ENCODE measurements around the gene NPLOC4. TPM values are rescaled to one million over a fixed set of nuclear protein-coding genes. Genes with fewer than 3 reads are reported as not detected.

The NPLOC4 gene
- total and polyA plus RNA-seq, 9 of the 15 experiments (the other 6 are each of a cell fraction or from before 2014, with no cell fraction given): 1.5 to 116 (median 64.5) TPM

- in situ Hi-C loops (cut with MboI): no loop called here
- Histone ChIP-seq H3K27ac (ENCODE audit: extremely low read depth, low read depth, low read length) (peak overlapping the region; percentile 29; the same call in 1 of the 3 replicates), H3K36me3 (ENCODE audit: control insufficient read depth, insufficient read depth, low read length) (peaks cover 97% of the 10 kb centered on the region), H3K4me2 (ENCODE audit: insufficient read depth, low read length) (no peak overlapping the region), H3K9ac (ENCODE audit: insufficient read depth in 1 of 2, low read depth in 2 of 2, low read length in 2 of 2) (peak overlapping the region in 1 of 2 experiments; percentile 79; a peak in 2 of 4 replicates), H3K9me3 (replicated peaks; ENCODE audit: control insufficient read depth, insufficient read depth, low read depth, low read length) (no peaks in the 10 kb centered on the region), H3K4me3 (no peak overlapping the region), H4K20me1 (replicated peaks; ENCODE audit: control insufficient read depth, insufficient read depth, low read length) (peaks cover 7% of the 10 kb centered on the region), H3K9me1 (ENCODE audit: control insufficient read depth, insufficient read depth, low read length) (no peaks in the 10 kb centered on the region), H3K4me1 (replicated peaks in 1 of 2; ENCODE audit: control insufficient read depth in 2 of 2, insufficient read depth in 2 of 2, low read length in 2 of 2) (peaks cover 10 to 21% of the 10 kb centered on the region in 2 experiments; a peak in 4 of 5 replicates), H3K27me3 (ENCODE audit: control insufficient read depth in 2 of 2, insufficient read depth in 2 of 2, low read length in 2 of 2) (no peaks in the 10 kb centered on the region), H3K79me2 (ENCODE audit: control insufficient read depth, insufficient read depth, low read length) (peaks cover 11% of the 10 kb centered on the region; the same call in 2 of the 3 replicates), H2AFZ (ENCODE audit: low read depth, low read length) (no peak overlapping the region)
- peak in 2 of 4 experiments; percentile 32 to 45 for DNase-seq (ENCODE audit: extremely low read depth in 1 of 4, low spot score in 3 of 4)
- ATAC-seq: peak; percentile 49
- POLR2A ChIA-PET: interaction anchor here (0.7 to 1.2 kb wide), 3 partner anchors 10 to 19 kb away, joined by 3 to 7 read pairs (median 3); no protein-coding TSS in a partner anchor
- WGBS (ENCODE audit: insufficient coverage, low coverage, missing lambda C conversion rate): 80% methylated on average over 6 of the region's 6 CpGs
- intact Hi-C loops (cut with micrococcal nuclease): no loop called here
- no peak for FAIRE-seq
- no TSS peak for BruUV-seq (replicated peaks)
- CTCF ChIA-PET (ENCODE audit: low intra/inter-chr PET ratio): no interaction called here
- TF ChIP-seq RBM39 (optimal IDR thresholded peaks at IDR 0.05; ENCODE audit: low read depth, low read length) (no peak), YY1 (IDR thresholded peaks at IDR 0.05; ENCODE audit: borderline replicate concordance in 1 of 3, control insufficient read depth in 1 of 3, extremely low read depth in 1 of 3, insufficient read depth in 3 of 3, insufficient read length in 1 of 3, insufficient replicate concordance in 2 of 3, low read depth in 1 of 3, low read length in 2 of 3) (no peak), ZNF830 (CRISPR knock-in tag; IDR thresholded peaks at IDR 0.05) (no peak), ZNF318 (IDR thresholded peaks at IDR 0.05; ENCODE audit: borderline replicate concordance in 1 of 2, low read depth in 1 of 2) (no peak), ETV5 (CRISPR knock-in tag; IDR thresholded peaks at IDR 0.05; ENCODE audit: low read depth) (no peak), JUN (IDR thresholded peaks at IDR 0.05; ENCODE audit: borderline replicate concordance, low read depth, low read length) (no peak), JUN (CRISPR knock-in tag; IDR thresholded peaks at IDR 0.05; ENCODE audit: borderline replicate concordance) (no peak), CHCHD3 (CRISPR knock-in tag; IDR thresholded peaks at IDR 0.05) (no peak), ZNF175 (CRISPR knock-in tag; IDR thresholded peaks at IDR 0.05; ENCODE audit: low read depth) (no peak), ZNF75A (CRISPR knock-in tag; IDR thresholded peaks at IDR 0.05) (no peak), ZBED1 (IDR thresholded peaks at IDR 0.05) (no peak), MTA3 (IDR thresholded peaks at IDR 0.05; ENCODE audit: borderline replicate concordance) (no peak), SIRT6 (IDR thresholded peaks at IDR 0.05; ENCODE audit: low read depth, low read length) (no peak), MED1 (CRISPR knock-in tag; IDR thresholded peaks at IDR 0.05; ENCODE audit: borderline replicate concordance) (no peak), TEAD2 (tag; IDR thresholded peaks at IDR 0.05) (no peak), ZBTB17 (CRISPR knock-in tag; IDR thresholded peaks at IDR 0.05) (no peak)
Measured at GRCh38 chr17:81580481-81580880, 56.4 kb downstream of the NPLOC4 start.

Data from K562 (cell line).